ENCODE results near the gene TNFRSF9. TPM values are rescaled to one million over a fixed set of nuclear protein-coding genes. Genes with fewer than 3 reads are reported as not detected.

TNFRSF9 gene
- total and polyA plus RNA-seq, 9 of the 15 experiments (the other 6 are each of a cell fraction or from before 2014, with no cell fraction given), result 0.04 to 0.29 (median 0.08) TPM; not detected in 1

DNA sequence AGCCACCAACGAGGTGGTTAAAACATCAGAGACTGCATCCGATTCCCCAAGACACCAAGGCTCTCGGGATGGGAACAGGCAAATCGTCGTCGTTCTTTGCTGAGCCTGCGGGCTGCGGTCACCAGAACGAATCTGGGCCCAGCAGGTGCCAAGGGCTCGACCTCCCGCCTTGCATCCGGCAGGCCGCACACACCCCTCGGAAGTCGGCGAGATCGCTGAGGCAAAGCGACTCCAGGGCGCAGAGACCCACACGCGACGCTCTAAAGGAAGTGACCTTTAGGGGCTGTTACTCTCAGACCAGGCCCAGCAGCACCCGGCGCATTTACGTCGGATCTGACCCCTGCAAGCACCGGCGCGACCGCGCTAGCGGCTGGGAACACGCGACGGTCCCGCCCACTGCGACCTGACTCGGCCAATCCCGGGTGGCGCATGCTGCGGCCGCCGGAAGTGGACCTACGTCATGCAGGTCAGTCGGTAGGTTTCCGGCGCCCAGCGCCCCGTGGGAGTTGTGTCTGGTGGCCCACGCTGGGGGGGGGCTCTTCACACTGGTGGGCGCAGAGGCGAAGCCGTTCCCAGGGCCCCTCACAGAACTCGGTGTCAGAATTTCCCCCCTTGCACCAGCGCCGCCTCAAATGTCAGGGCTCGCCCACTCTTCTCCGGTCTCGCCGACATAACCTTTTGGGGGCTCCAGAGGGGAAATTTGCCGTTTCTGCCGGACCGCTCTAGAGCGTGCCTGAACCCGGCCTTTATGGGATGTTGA lies 13.4 kb upstream of the TNFRSF9 start (continued):
- TF ChIP-seq, protein P1, sequence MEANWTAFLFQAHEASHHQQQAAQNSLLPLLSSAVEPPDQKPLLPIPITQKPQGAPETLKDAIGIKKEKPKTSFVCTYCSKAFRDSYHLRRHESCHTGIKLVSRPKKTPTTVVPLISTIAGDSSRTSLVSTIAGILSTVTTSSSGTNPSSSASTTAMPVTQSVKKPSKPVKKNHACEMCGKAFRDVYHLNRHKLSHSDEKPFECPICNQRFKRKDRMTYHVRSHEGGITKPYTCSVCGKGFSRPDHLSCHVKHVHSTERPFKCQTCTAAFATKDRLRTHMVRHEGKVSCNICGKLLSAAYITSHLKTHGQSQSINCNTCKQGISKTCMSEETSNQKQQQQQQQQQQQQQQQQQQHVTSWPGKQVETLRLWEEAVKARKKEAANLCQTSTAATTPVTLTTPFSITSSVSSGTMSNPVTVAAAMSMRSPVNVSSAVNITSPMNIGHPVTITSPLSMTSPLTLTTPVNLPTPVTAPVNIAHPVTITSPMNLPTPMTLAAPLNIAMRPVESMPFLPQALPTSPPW (CRISPR knock-in tag; IDR thresholded peaks at IDR 0.05), result peak; percentile 91
- peak; percentile 96 for TF ChIP-seq GABPA (tag; conservative IDR thresholded peaks at IDR 0.05; ENCODE audit: low read depth)
- 0 out of 2 replicates have a peak, but pooled peaks have one; percentile 42 for TF ChIP-seq ZKSCAN8 (CRISPR knock-in tag; IDR thresholded peaks at IDR 0.05)
- TF ChIP-seq, protein P2, sequence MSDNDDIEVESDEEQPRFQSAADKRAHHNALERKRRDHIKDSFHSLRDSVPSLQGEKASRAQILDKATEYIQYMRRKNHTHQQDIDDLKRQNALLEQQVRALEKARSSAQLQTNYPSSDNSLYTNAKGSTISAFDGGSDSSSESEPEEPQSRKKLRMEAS (CRISPR knock-in tag; IDR thresholded peaks at IDR 0.05), result peak; percentile 96
- no peak for TF ChIP-seq ZNF77 (CRISPR knock-in tag; IDR thresholded peaks at IDR 0.05)
- TF ChIP-seq ZNF589 (CRISPR knock-in tag; IDR thresholded peaks at IDR 0.05; ENCODE audit: low read depth), result peak; percentile 71; the same call in 1 of the 2 replicates
- TF ChIP-seq ZNF764 (CRISPR knock-in tag; IDR thresholded peaks at IDR 0.05; ENCODE audit: low read depth), result no peak
- TF ChIP-seq POLR2AphosphoS5 (IDR thresholded peaks at IDR 0.05; ENCODE audit: control insufficient read depth, insufficient read depth, low read depth, low read length), result peak; percentile 65
- no peak for TF ChIP-seq ZBTB1 (CRISPR knock-in tag; IDR thresholded peaks at IDR 0.05; ENCODE audit: borderline replicate concordance, low read depth)
- peak; percentile 68; the same call in 1 of the 2 replicates for TF ChIP-seq ZBTB7A (IDR thresholded peaks at IDR 0.05; ENCODE audit: borderline replicate concordance, control insufficient read depth, low read depth, low read length)
- TF ChIP-seq, protein P3, sequence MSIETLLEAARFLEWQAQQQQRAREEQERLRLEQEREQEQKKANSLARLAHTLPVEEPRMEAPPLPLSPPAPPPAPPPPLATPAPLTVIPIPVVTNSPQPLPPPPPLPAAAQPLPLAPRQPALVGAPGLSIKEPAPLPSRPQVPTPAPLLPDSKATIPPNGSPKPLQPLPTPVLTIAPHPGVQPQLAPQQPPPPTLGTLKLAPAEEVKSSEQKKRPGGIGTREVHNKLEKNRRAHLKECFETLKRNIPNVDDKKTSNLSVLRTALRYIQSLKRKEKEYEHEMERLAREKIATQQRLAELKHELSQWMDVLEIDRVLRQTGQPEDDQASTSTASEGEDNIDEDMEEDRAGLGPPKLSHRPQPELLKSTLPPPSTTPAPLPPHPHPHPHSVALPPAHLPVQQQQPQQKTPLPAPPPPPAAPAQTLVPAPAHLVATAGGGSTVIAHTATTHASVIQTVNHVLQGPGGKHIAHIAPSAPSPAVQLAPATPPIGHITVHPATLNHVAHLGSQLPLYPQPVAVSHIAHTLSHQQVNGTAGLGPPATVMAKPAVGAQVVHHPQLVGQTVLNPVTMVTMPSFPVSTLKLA (conservative IDR thresholded peaks at IDR 0.05), result peak; percentile 90 to 94
- TF ChIP-seq ETS2 (tag; IDR thresholded peaks at IDR 0.05; ENCODE audit: borderline replicate concordance, poor library complexity, severe bottlenecking), result no peak
- TF ChIP-seq KDM2B (CRISPR knock-in tag; IDR thresholded peaks at IDR 0.05), result 0 out of 2 replicates have a peak, but pooled peaks have one; percentile 78
- TF ChIP-seq, protein P4, sequence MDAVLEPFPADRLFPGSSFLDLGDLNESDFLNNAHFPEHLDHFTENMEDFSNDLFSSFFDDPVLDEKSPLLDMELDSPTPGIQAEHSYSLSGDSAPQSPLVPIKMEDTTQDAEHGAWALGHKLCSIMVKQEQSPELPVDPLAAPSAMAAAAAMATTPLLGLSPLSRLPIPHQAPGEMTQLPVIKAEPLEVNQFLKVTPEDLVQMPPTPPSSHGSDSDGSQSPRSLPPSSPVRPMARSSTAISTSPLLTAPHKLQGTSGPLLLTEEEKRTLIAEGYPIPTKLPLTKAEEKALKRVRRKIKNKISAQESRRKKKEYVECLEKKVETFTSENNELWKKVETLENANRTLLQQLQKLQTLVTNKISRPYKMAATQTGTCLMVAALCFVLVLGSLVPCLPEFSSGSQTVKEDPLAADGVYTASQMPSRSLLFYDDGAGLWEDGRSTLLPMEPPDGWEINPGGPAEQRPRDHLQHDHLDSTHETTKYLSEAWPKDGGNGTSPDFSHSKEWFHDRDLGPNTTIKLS (IDR thresholded peaks at IDR 0.05; ENCODE audit: borderline replicate concordance, low read depth), result peak; percentile 80; the same call in 1 of the 2 replicates
- no peak for TF ChIP-seq ZFP36 (IDR thresholded peaks at IDR 0.05; ENCODE audit: low read depth, low read length, partially characterized antibody)
- TF ChIP-seq, protein P5, sequence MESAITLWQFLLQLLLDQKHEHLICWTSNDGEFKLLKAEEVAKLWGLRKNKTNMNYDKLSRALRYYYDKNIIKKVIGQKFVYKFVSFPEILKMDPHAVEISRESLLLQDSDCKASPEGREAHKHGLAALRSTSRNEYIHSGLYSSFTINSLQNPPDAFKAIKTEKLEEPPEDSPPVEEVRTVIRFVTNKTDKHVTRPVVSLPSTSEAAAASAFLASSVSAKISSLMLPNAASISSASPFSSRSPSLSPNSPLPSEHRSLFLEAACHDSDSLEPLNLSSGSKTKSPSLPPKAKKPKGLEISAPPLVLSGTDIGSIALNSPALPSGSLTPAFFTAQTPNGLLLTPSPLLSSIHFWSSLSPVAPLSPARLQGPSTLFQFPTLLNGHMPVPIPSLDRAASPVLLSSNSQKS (CRISPR knock-in tag; IDR thresholded peaks at IDR 0.05), result no peak
- TF ChIP-seq JUND (IDR thresholded peaks at IDR 0.05; ENCODE audit: borderline replicate concordance, low read depth, low read length), result peak; percentile 67
- TF ChIP-seq JUND (tag; IDR thresholded peaks at IDR 0.05; ENCODE audit: borderline replicate concordance, low read depth, low read length), result peak; percentile 39; the same call in 1 of the 3 replicates
- no peak for TF ChIP-seq SRSF9 (IDR thresholded peaks at IDR 0.05; ENCODE audit: borderline replicate concordance, low read depth, low read length)
- TF ChIP-seq NCOA1 (IDR thresholded peaks at IDR 0.05; ENCODE audit: low read depth), result no peak; the same call in 1 of the 2 replicates
- peak; percentile 97 for TF ChIP-seq RBFOX2 (IDR thresholded peaks at IDR 0.05; ENCODE audit: low read depth, low read length)

Measured in K562 (cell line).